ENCODE results near the gene TAS2R31.

DNA sequence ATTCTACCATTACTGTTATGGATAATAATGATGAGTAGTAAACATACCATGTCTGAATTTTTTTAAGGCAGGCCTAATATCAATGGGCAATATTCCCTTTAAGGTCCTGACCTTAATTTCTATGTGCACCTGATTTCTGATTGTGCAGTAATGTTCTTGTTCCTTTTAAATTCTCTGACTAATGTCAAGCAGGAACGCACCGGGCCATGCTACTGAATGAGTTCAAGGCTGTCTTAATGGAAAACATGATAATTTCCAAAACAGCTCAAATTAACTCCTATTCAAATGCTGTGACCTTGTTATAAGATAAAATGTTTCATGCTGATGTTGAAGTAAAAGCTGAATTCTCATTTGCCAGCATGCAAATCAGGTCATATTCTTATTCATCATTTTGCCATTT lies 24.1 kb upstream of the TAS2R31 start:
- TF ChIP-seq POLR2A (IDR thresholded peaks at IDR 0.05; ENCODE audit: low read depth, low read length) (no peak), POLR2AphosphoS5 (IDR thresholded peaks at IDR 0.05; ENCODE audit: low read depth, low read length) (no peak)
